A549 (cell line): ENCODE results near the gene TACC2.

ENCODE experiments used
- HES2 ChIP-seq: fragments of >200 bp; sonication (Bioruptor Twin); formaldehyde crosslinking; IDR thresholded peaks from 2 replicates; pipeline ENCODE4 v1.6.1; 2016
- PHF8 ChIP-seq: fragments of 200-600 bp; sonication (generic); IDR thresholded peaks from 2 replicates; pipeline ENCODE4 v1.6.1; 2016; ENCODE audit warnings: low read depth, mild to moderate bottlenecking, antibody characterized with exemption, moderate library complexity, borderline replicate concordance
- POLR2A ChIP-seq: IDR thresholded peaks from 2 replicates; pipeline ENCODE4 v1.6.1; 2012; ENCODE audit warnings: mild to moderate bottlenecking, low read length
- TF ChIP-seq, protein P1 (sequence below): fragments of >200 bp; sonication (Bioruptor Twin); formaldehyde crosslinking; IDR thresholded peaks from 3 replicates; pipeline ENCODE4 v1.5.1; 2016

- TF ChIP-seq HES2 (no peak), PHF8 (no peak; the same call in none of the 2 replicates), POLR2A (peak; percentile 70)
- TF ChIP-seq, protein P1, sequence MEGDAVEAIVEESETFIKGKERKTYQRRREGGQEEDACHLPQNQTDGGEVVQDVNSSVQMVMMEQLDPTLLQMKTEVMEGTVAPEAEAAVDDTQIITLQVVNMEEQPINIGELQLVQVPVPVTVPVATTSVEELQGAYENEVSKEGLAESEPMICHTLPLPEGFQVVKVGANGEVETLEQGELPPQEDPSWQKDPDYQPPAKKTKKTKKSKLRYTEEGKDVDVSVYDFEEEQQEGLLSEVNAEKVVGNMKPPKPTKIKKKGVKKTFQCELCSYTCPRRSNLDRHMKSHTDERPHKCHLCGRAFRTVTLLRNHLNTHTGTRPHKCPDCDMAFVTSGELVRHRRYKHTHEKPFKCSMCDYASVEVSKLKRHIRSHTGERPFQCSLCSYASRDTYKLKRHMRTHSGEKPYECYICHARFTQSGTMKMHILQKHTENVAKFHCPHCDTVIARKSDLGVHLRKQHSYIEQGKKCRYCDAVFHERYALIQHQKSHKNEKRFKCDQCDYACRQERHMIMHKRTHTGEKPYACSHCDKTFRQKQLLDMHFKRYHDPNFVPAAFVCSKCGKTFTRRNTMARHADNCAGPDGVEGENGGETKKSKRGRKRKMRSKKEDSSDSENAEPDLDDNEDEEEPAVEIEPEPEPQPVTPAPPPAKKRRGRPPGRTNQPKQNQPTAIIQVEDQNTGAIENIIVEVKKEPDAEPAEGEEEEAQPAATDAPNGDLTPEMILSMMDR = peak; percentile 62
These were observed 123.7 kb downstream of the TACC2 start for GRCh38 chr10:122112625-122113160.
